H1 (cell line): ENCODE measurements around the gene SNX32. TPM values are rescaled to one million over a fixed set of nuclear protein-coding genes. Genes with fewer than 3 reads are reported as not detected.

Experiments used
- CTCF ChIA-PET: fragments of 300-600 bp; sonication (Branson Sonifier 250); formaldehyde crosslinking; loops from one replicate; lab custom pipeline; 2021; ENCODE audit not compliant: partially characterized antibody; lab: Charles Lee
- POLR2A ChIA-PET: fragments of 300-600 bp; sonication (Branson Sonifier 250); formaldehyde crosslinking; loops from one replicate; lab custom pipeline; 2021; ENCODE audit warnings: inconsistent platforms; ENCODE audit not compliant: partially characterized antibody; lab: Charles Lee
- DNase-seq, 2 experiments: peaks; one replicate each; pipeline versions ENCODE4 v3.0.0 to v3.0.0-alpha.2; 2010 to 2022; ENCODE audit warnings: low spot score in 2 of 2, low read depth in 1 of 2, mixed read lengths in 1 of 2
- FAIRE-seq: peaks from 2 replicates; lab custom pipeline; 2011; peaks lifted over from hg19 to GRCh38; lab: Jason Lieb, UNC
- H2AFZ ChIP-seq: 2 replicates; pipeline ENCODE4 v1.8.1; 2012; ENCODE audit warnings: low read length, inconsistent platforms
- H2AK5ac ChIP-seq: 2 replicates; pipeline ENCODE4 v1.6.1; 2013; ENCODE audit warnings: low read depth, low read length
- H2BK120ac ChIP-seq: replicated peaks from 2 replicates; pipeline ENCODE3; 2013; ENCODE audit warnings: low read depth, low read length, inconsistent platforms
- H2BK12ac ChIP-seq: 2 replicates; pipeline ENCODE4 v1.6.1; 2013; ENCODE audit warnings: low read depth, low read length
- H2BK15ac ChIP-seq: 2 replicates; pipeline ENCODE4 v1.6.1; 2013; ENCODE audit warnings: low read length
- H2BK20ac ChIP-seq: 2 replicates; pipeline ENCODE4 v1.6.1; 2013; ENCODE audit warnings: low read length
- H2BK5ac ChIP-seq: 2 replicates; pipeline ENCODE4 v1.6.1; 2013; ENCODE audit warnings: low read depth, low read length
- H3K14ac ChIP-seq: 2 replicates; pipeline ENCODE4 v1.6.1; 2013; ENCODE audit warnings: inconsistent platforms; ENCODE audit not compliant: insufficient read length
- H3K18ac ChIP-seq: 2 replicates; pipeline ENCODE4 v1.6.1; 2013; ENCODE audit warnings: low read length; ENCODE audit errors: extremely low read depth
- H3K23ac ChIP-seq: 2 replicates; pipeline ENCODE4 v1.6.1; 2013; ENCODE audit warnings: inconsistent platforms; ENCODE audit not compliant: insufficient read length
- H3K23me2 ChIP-seq: 2 replicates; pipeline ENCODE4 v1.6.1; 2013; ENCODE audit warnings: low read depth, low read length
- H3K27ac ChIP-seq: 2 replicates; pipeline ENCODE4 v1.6.1; 2011; ENCODE audit warnings: low read depth, low read length, inconsistent platforms
- H3K27me3 ChIP-seq, 4 experiments: replicated peaks in 1 of 4; 1 replicate in 1 of 4; 2 replicates in 3 of 4; pipeline versions ENCODE4 v1.6.1 to v1.8.1; 2011 to 2013; ENCODE audit warnings: low read length in 3 of 4, mild to moderate bottlenecking in 3 of 4, inconsistent platforms in 2 of 4, mixed read lengths in 2 of 4, moderate library complexity in 1 of 4; ENCODE audit not compliant: control insufficient read depth in 3 of 4, insufficient read depth in 3 of 4; ENCODE audit errors: extremely low read depth in 1 of 4
- H3K36me3 ChIP-seq, 4 experiments: 2 replicates each; pipeline versions ENCODE4 v1.6.1 to v1.8.1; 2011 to 2013; ENCODE audit warnings: mild to moderate bottlenecking in 4 of 4, low read length in 3 of 4, moderate library complexity in 2 of 4, control low read depth in 1 of 4, inconsistent platforms in 1 of 4; ENCODE audit not compliant: insufficient read depth in 4 of 4, control insufficient read depth in 2 of 4
- H3K4ac ChIP-seq: replicated peaks from 2 replicates; pipeline ENCODE3; 2013; ENCODE audit warnings: low read length, low read depth, mixed read lengths, inconsistent platforms; ENCODE audit not compliant: insufficient read length
- H3K4me1 ChIP-seq, 4 experiments: replicated peaks in 1 of 4; 1 replicate in 1 of 4; 2 replicates in 3 of 4; pipeline versions ENCODE4 v1.6.1 to v1.8.1; 2011 to 2013; ENCODE audit warnings: low read length in 3 of 4, inconsistent platforms in 2 of 4, mixed read lengths in 1 of 4; ENCODE audit not compliant: insufficient read depth in 4 of 4, control insufficient read depth in 3 of 4
- H3K4me2 ChIP-seq, 2 experiments: 2 replicates each; pipeline versions ENCODE4 v1.6.1 to v1.8.1; 2011 to 2013; ENCODE audit warnings: low read depth in 2 of 2, low read length in 2 of 2, control low read depth in 1 of 2, inconsistent platforms in 1 of 2, mild to moderate bottlenecking in 1 of 2; ENCODE audit not compliant: insufficient read depth in 1 of 2
- H3K4me3 ChIP-seq, 4 experiments: fragments of 200-600, 300-600 bp in 1 of 4; sonication (generic), shearing (Covaris generic), sonication (Bioruptor Twin) in 1 of 4; 2 replicates each; pipeline versions ENCODE4 v1.5.1 to v1.8.1; 2011 to 2016; ENCODE audit warnings: low read length in 4 of 4, low read depth in 3 of 4, control low read depth in 2 of 4, inconsistent platforms in 2 of 4, mild to moderate bottlenecking in 2 of 4, mixed read lengths in 1 of 4, moderate library complexity in 1 of 4; ENCODE audit not compliant: insufficient read depth in 2 of 4; ENCODE audit errors: extremely low read depth in 1 of 4
- H3K56ac ChIP-seq: replicated peaks from 2 replicates; pipeline ENCODE3; 2013; ENCODE audit warnings: low read depth, mild to moderate bottlenecking, mixed read lengths, low read length, inconsistent platforms; ENCODE audit not compliant: insufficient read length
- H3K79me1 ChIP-seq: 2 replicates; pipeline ENCODE4 v1.6.1; 2013; ENCODE audit warnings: low read depth, low read length, control low read depth
- H3K79me2 ChIP-seq, 2 experiments: 2 replicates each; pipeline versions ENCODE4 v1.6.1 to v1.8.1; 2012 to 2013; ENCODE audit warnings: low read length in 2 of 2, mild to moderate bottlenecking in 2 of 2, inconsistent platforms in 1 of 2; ENCODE audit not compliant: insufficient read depth in 2 of 2, control insufficient read depth in 1 of 2
- H3K9ac ChIP-seq, 4 experiments: replicated peaks in 1 of 4; 1 replicate in 1 of 4; 2 replicates in 3 of 4; pipeline versions ENCODE4 v1.6.1 to v1.8.1; 2011 to 2013; ENCODE audit warnings: low read depth in 3 of 4, low read length in 3 of 4, control low read depth in 2 of 4, mild to moderate bottlenecking in 2 of 4, moderate library complexity in 2 of 4, inconsistent platforms in 1 of 4; ENCODE audit errors: extremely low read depth in 1 of 4
- H3K9me3 ChIP-seq, 2 experiments: 2 replicates each; pipeline versions ENCODE4 v1.6.1 to v1.8.1; 2012 to 2013; ENCODE audit warnings: mild to moderate bottlenecking in 2 of 2, moderate library complexity in 2 of 2, control low read depth in 1 of 2, inconsistent platforms in 1 of 2, low read depth in 1 of 2, low read length in 1 of 2, mixed read lengths in 1 of 2; ENCODE audit not compliant: insufficient read depth in 2 of 2
- H4K20me1 ChIP-seq, 2 experiments: replicated peaks in 1 of 2; 2 replicates each; pipeline versions ENCODE3 to v1.8.1; 2011 to 2013; ENCODE audit warnings: inconsistent platforms in 2 of 2, low read length in 2 of 2, mild to moderate bottlenecking in 1 of 2; ENCODE audit not compliant: insufficient read depth in 2 of 2, control insufficient read depth in 1 of 2
- H4K5ac ChIP-seq: 2 replicates; pipeline ENCODE4 v1.6.1; 2013; ENCODE audit warnings: low read length, low read depth, mixed read lengths, inconsistent platforms; ENCODE audit not compliant: insufficient read length
- H4K8ac ChIP-seq: 2 replicates; pipeline ENCODE4 v1.8.0; 2013; ENCODE audit warnings: mild to moderate bottlenecking, moderate library complexity, low read length, inconsistent platforms; ENCODE audit not compliant: insufficient read depth; ENCODE audit errors: extremely low read depth
- H4K91ac ChIP-seq: replicated peaks from 2 replicates; pipeline ENCODE3; 2013; ENCODE audit warnings: low read length, mixed read lengths, inconsistent platforms; ENCODE audit not compliant: insufficient read length
- BACH1 ChIP-seq: IDR thresholded peaks from 2 replicates; pipeline ENCODE4 v1.6.1; 2012; ENCODE audit warnings: low read length, improper control_type of control experiment
- JUN ChIP-seq: IDR thresholded peaks from 2 replicates; pipeline ENCODE4 v1.6.1; 2011; ENCODE audit warnings: low read depth, mild to moderate bottlenecking, improper control_type of control experiment, low read length
- KDM4A ChIP-seq: IDR thresholded peaks from one replicate; pipeline ENCODE4 v1.7.1; 2012; ENCODE audit warnings: low read depth, mild to moderate bottlenecking, moderate library complexity, low read length, inconsistent platforms; ENCODE audit not compliant: severe bottlenecking
- RNF2 ChIP-seq: fragments of 200-900, 300-1000 bp; sonication (generic); IDR thresholded peaks from 2 replicates; pipeline ENCODE4 v1.7.1; 2016; ENCODE audit warnings: borderline replicate concordance, low read depth, mild to moderate bottlenecking, antibody characterized with exemption, low read length; ENCODE audit not compliant: poor library complexity, severe bottlenecking; ENCODE audit errors: missing control alignments
- RXRA ChIP-seq: IDR thresholded peaks from 2 replicates; pipeline ENCODE4 v1.6.1; 2011; ENCODE audit warnings: low read depth, mild to moderate bottlenecking, low read length, moderate library complexity; ENCODE audit not compliant: insufficient read depth
- WGBS, 2 experiments: shearing (Covaris generic) in 1 of 2; methylation state at CpG; one replicate each; pipeline versions ENCODE4 v1.1.6 to v1.1.7; 2013 to 2015; ENCODE audit warnings: low lambda C conversion rate in 2 of 2, mixed read lengths in 2 of 2, inconsistent platforms in 1 of 2, low coverage in 1 of 2, missing lambda C conversion rate in 1 of 2; ENCODE audit not compliant: insufficient replicate concordance in 2 of 2, insufficient coverage in 1 of 2, insufficient read length in 1 of 2; ENCODE audit errors: extremely low coverage in 1 of 2, missing lambda C conversion rate in 1 of 2; 5-methylcytosine and 5-hydroxymethylcytosine counted together
- polyA plus RNA-seq, 7 experiments: library from polyadenylated mRNA; depleted of rRNA in 3 of 7; stranded (reverse) in 5 of 7; unstranded in 2 of 7; fragments of >200 nt in 5 of 7; fragments of 200-250 nt in 2 of 7; gene quantifications; 1 replicate in 5 of 7; 2 replicates in 1 of 7; 4 replicates in 1 of 7; pipeline versions ENCODE4 v1.2.1 to v1.2.3, GENCODE V29; 2011 to 2013; ENCODE audit warnings: missing spikeins in 2 of 7, mixed read lengths in 2 of 7
- total RNA-seq: library from RNA; stranded (reverse); fragmentation: NEBNext Ultra II Directional; extraction: Animal tissue kit (Norgen Biotek cat#: 25700); gene quantifications from 2 replicates; pipeline ENCODE4 v1.2.1, GENCODE V29; 2021
- TF ChIP-seq, protein P1 (sequence below): IDR thresholded peaks from 2 replicates; pipeline ENCODE4 v1.6.1; 2012; ENCODE audit warnings: inconsistent platforms
- TF ChIP-seq, protein P2 (sequence below), 3 experiments: IDR thresholded peaks; 1 replicate in 2 of 3; 2 replicates in 1 of 3; pipeline versions ENCODE4 v1.5.1 to v1.6.1; 2011; ENCODE audit warnings: low read length in 3 of 3, mild to moderate bottlenecking in 3 of 3, inconsistent platforms in 2 of 3, low read depth in 1 of 3, moderate library complexity in 1 of 3; ENCODE audit not compliant: insufficient read depth in 1 of 3; ENCODE audit errors: control extremely low read depth in 1 of 3

The SNX32 gene
- total and polyA plus RNA-seq, 2 of the 8 experiments (the other 6 are each of a cell fraction or from before 2014, with no cell fraction given): 0.76 to 2.2 TPM

DNA sequence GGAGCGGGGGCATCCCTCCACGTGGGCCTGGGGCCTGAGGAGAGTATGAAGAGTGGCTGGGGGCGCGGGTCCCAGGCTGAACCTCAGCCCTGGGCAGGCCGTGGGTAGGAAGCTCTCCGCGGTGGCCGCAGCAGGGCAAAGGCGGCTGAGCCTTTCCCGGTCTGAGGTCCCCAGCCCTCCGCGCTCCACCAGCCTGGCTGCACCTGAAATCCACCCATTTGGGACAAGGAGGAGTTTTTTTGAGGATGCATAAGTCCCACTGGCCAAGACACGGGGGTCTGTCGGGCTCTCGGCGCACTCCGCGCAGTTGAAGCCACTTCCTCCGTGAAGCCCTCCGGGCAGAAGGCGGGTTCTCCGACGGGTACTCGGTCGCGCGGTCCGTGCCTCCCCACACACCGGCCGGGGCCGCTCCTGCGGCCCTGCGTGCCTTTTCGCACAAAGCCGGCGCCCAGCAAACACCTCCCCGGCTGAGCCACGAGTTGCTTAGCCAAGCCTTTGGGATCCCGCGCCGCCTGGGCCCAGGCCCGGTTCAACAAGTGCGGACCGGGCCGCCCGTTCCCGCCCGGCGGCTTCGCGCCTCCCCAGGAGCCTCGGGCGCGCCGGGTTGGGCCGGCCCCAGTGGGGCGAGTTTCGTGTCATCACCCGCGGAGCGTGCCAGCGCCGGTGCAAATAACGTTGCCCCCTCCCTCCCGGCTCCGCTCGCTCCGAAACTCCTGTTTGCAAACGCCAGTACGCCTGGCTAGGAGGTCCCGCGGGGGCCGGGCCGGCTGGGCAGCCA lies 47.6 kb upstream of the SNX32 start:
- H2AFZ ChIP-seq: no peak overlapping the region
- H3K23me2 ChIP-seq: peaks cover 15% of the 10 kb centered on the region; the same call in 1 of the 2 replicates
- H3K27me3 ChIP-seq: peaks cover 20 to 61% (median 53%) of the 10 kb centered on the region in 4 experiments
- H2BK15ac ChIP-seq: peak overlapping the region; percentile 94; the same call in 1 of the 2 replicates
- no peaks in the 10 kb centered on the region for H3K79me2 ChIP-seq
- H2BK12ac ChIP-seq: peak overlapping the region; percentile 55; the same call in 1 of the 2 replicates
- peak overlapping the region; percentile 25 to 63 (median 46) for H3K4me3 ChIP-seq
- peaks cover 14 to 42% (median 27%) of the 10 kb centered on the region in 4 experiments for H3K4me1 ChIP-seq
- H3K27ac ChIP-seq: no peak overlapping the region
- peaks cover 0 to 5% of the 10 kb centered on the region in 2 experiments for H4K20me1 ChIP-seq
- no peak overlapping the region for H4K5ac ChIP-seq
- no peaks in the 10 kb centered on the region for H3K36me3 ChIP-seq
- H3K79me1 ChIP-seq: 0 out of 2 replicates have a peak, but pooled peaks cover 3% of the 10 kb centered on the region
- H3K56ac ChIP-seq: no peak overlapping the region
- H2BK120ac ChIP-seq: no peak overlapping the region
- H3K9ac ChIP-seq: no peak overlapping the region
- H3K9me3 ChIP-seq: no peaks in the 10 kb centered on the region
- no peak overlapping the region for H2BK20ac ChIP-seq
- no peak overlapping the region for H3K4ac ChIP-seq
- DNase-seq: peak in 1 of 2 experiments; percentile 82
- no peak overlapping the region for H4K8ac ChIP-seq
- ChIA-PET POLR2A (interaction anchor here (0.9 to 1.9 kb wide), 4 partner anchors 9 to 66 kb away, joined by 3 to 8 read pairs (median 3); partner anchors contain the start of gene RNASEH2C), CTCF (interaction anchor here (0.6 to 12.7 kb wide), 5 partner anchors 17 to 100 kb away, joined by 3 to 109 read pairs (median 3); no protein-coding TSS in a partner anchor)
- no peak overlapping the region for H3K14ac ChIP-seq
- WGBS, 2 experiments: 27% methylated on average over 44 of the region's 74 CpGs; no CpG with 5 or more reads in 1 of the 2 experiments
- H2BK5ac ChIP-seq: no peak overlapping the region
- peak overlapping the region; percentile 83 to 85 for H3K4me2 ChIP-seq
- H4K91ac ChIP-seq: peak overlapping the region; percentile 71
- no peak for FAIRE-seq
- no peak overlapping the region for H2AK5ac ChIP-seq
- H3K18ac ChIP-seq: no peak overlapping the region; the same call in 1 of the 2 replicates
- no peak overlapping the region for H3K23ac ChIP-seq
- TF ChIP-seq, protein P1, sequence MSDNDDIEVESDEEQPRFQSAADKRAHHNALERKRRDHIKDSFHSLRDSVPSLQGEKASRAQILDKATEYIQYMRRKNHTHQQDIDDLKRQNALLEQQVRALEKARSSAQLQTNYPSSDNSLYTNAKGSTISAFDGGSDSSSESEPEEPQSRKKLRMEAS: peak; percentile 2; the same call in 1 of the 2 replicates
- TF ChIP-seq JUN (no peak), RXRA (no peak), RNF2 (peak; percentile 46), KDM4A (peak; percentile 54), BACH1 (0 out of 2 replicates have a peak, but pooled peaks have one; percentile 21)
- TF ChIP-seq, protein P2, sequence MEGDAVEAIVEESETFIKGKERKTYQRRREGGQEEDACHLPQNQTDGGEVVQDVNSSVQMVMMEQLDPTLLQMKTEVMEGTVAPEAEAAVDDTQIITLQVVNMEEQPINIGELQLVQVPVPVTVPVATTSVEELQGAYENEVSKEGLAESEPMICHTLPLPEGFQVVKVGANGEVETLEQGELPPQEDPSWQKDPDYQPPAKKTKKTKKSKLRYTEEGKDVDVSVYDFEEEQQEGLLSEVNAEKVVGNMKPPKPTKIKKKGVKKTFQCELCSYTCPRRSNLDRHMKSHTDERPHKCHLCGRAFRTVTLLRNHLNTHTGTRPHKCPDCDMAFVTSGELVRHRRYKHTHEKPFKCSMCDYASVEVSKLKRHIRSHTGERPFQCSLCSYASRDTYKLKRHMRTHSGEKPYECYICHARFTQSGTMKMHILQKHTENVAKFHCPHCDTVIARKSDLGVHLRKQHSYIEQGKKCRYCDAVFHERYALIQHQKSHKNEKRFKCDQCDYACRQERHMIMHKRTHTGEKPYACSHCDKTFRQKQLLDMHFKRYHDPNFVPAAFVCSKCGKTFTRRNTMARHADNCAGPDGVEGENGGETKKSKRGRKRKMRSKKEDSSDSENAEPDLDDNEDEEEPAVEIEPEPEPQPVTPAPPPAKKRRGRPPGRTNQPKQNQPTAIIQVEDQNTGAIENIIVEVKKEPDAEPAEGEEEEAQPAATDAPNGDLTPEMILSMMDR (IDR thresholded peaks at IDR 0.05; ENCODE audit: control extremely low read depth in 1 of 3, insufficient read depth in 1 of 3, low read depth in 1 of 3, low read length in 3 of 3): no peak
